22Rv1 (cell line): ENCODE results near the gene FAM117A.

Experiments used
- CTCF ChIP-seq: fragments of 450-650 bp; IDR thresholded peaks from 2 replicates; pipeline ENCODE4 v1.5.1; 2017; ENCODE audit warnings: mild to moderate bottlenecking
- ZFX ChIP-seq: fragments of 450-650 bp; IDR thresholded peaks from 2 replicates; pipeline ENCODE4 v1.6.1; 2017; ENCODE audit warnings: antibody characterized with exemption, borderline replicate concordance

- no peak for TF ChIP-seq CTCF
- no peak for TF ChIP-seq ZFX
Measured at GRCh38 chr17:49746791-49747490, 17.0 kb downstream of the FAM117A start.
